Sigmoid colon (tissue), 7 donors: ENCODE results near the gene C11orf68. TPM values are rescaled to one million over a fixed set of nuclear protein-coding genes. Genes with fewer than 3 reads are reported as not detected.
A peak's percentile ranks its signal among the peaks of the same experiment; 100 is the strongest.

Source experiments
- DNase-seq: peaks from one replicate; pipeline ENCODE4 v3.0.0-alpha.2; 2019
- H3K27ac ChIP-seq, 4 donors: fragments of 200-600 bp; sonication (generic); one replicate each; pipeline ENCODE4 v1.5.1; 2016 to 2019; ENCODE audit warnings: mild to moderate bottlenecking in 1 of 4
- H3K27me3 ChIP-seq, 3 donors: fragments of 200-600 bp; sonication (generic); one replicate each; pipeline ENCODE4 v1.5.1; 2019; ENCODE audit warnings: mild to moderate bottlenecking in 1 of 3
- H3K36me3 ChIP-seq, 4 donors: fragments of 200-600 bp; sonication (generic); one replicate each; pipeline ENCODE4 v1.5.1; 2016 to 2019
- H3K4me1 ChIP-seq, 4 donors: fragments of 200-600 bp; sonication (generic); one replicate each; pipeline ENCODE4 v1.5.1; 2017 to 2019
- H3K4me3 ChIP-seq, 4 donors: fragments of 200-600 bp; sonication (generic); one replicate each; pipeline ENCODE4 v1.5.1; 2017 to 2019; ENCODE audit warnings: mild to moderate bottlenecking in 2 of 4, moderate library complexity in 1 of 4
- H3K9me3 ChIP-seq, 4 donors: fragments of 200-600 bp in 3 of 4; sonication (generic) in 3 of 4; one replicate each; pipeline versions ENCODE4 v1.5.1 to v1.6.1; 2013 to 2019
- EP300 ChIP-seq, 4 donors: sonication (generic); formaldehyde crosslinking; IDR thresholded peaks; one replicate each; pipeline ENCODE4 v1.6.1; 2017; ENCODE audit warnings: antibody characterized with exemption in 4 of 4
- POLR2A ChIP-seq, 2 donors: fragments of 450-650 bp; IDR thresholded peaks; one replicate each; pipeline ENCODE4 v1.6.1; 2016; ENCODE audit warnings: antibody characterized with exemption in 2 of 2, mild to moderate bottlenecking in 2 of 2, moderate library complexity in 2 of 2
- POLR2AphosphoS5 ChIP-seq, 4 donors: sonication (generic); formaldehyde crosslinking; IDR thresholded peaks; one replicate each; pipeline ENCODE4 v1.6.1; 2017; ENCODE audit warnings: antibody characterized with exemption in 4 of 4
- WGBS, 2 donors: extraction: QIAGEN DNeasy Blood & Tissue Kit; methylation state at CpG; one replicate each; pipeline ENCODE4 v1.1.7; 2013; 5-methylcytosine and 5-hydroxymethylcytosine counted together
- intact Hi-C: fragments of 100-400 bp; cut with DNase I; formaldehyde crosslinking; loops from one replicate; pipeline ENCODE4 v1.15.1; 2023
- polyA plus RNA-seq, 3 donors: library from polyadenylated mRNA; stranded (reverse); fragments of 200-250 nt; gene quantifications; one replicate each; pipeline ENCODE4 v1.2.3, GENCODE V29; 2013
- total RNA-seq, 4 donors: library from RNA; depleted of rRNA; stranded (reverse); fragments of >200 nt; gene quantifications; one replicate each; pipeline ENCODE4 v1.1.0, GENCODE V29; 2016
- TF ChIP-seq, protein P1 (sequence below), 4 experiments: fragments of 450-650 bp in 3 of 4; fragments of 200-600 bp in 1 of 4; IDR thresholded peaks; one replicate each; pipeline ENCODE4 v1.5.1; 2016 to 2019; ENCODE audit warnings: antibody characterized with exemption in 4 of 4, mild to moderate bottlenecking in 3 of 4, moderate library complexity in 2 of 4
- donor health status: healthy with polysubstance abuse.
- donor health status: Bipolar disorder and iron deficiency.
- donor health status: healthy.

C11orf68 gene
- total and polyA plus RNA-seq, 7 donors: 22.1 to 36.3 (median 24.0) TPM

DNA sequence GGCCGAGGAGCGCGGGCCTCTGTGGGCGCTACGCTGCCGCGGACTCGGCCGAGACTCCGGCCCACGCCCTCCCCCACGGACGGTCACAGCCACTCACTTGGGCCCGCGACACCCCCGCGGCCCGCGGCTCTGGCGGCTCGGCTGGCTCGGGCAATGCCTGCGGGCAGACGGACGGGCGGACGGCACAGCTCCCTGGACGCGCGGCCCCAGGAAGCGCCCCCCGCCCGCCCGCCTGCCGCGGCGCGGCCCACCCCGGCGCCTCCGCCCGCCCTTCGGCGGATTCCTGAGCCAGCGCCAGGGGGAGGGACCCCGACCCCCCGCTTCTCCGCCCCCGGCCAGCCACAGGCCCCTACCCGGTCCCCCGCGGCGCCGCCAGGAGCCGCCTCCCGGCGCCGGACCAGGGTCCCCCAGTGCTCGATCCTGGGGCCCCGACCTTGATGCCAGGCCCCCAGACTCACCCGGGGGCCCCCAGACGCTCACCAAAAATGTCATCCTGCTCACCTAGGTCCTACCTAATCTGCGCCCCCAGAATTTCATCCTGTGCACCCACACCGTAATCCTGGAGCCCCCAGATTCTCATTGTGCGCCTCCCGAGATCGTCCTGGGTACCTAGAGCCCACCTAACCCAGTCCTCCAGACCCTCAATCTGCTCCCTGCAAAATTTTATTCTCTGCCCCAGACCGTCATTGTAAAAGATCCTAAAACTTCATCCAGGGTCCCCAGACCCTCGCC, 46.1 kb downstream of the C11orf68 start, which contains the start of gene EFEMP2:
TSS of gene EFEMP2 (minus strand) at position 215 of the 732 bp plus-strand sequence. CDS start 446 bp downstream, outside the sequence.
- peak within 1 kb of the TSS; percentile 93 to 98 (median 96) for H3K27ac ChIP-seq
- intact Hi-C loops: no loop called here
- DNase-seq: peak; percentile 83
- H3K4me1 ChIP-seq: peaks cover 0 to 47% (median 31%) of the 10 kb centered on the region in 4 donors
- WGBS, 2 donors: 3 to 4% methylated on average over 69 of the region's 69 CpGs
- peak in 1 of 4 donors; percentile 47 for TF ChIP-seq POLR2AphosphoS5 (IDR thresholded peaks at IDR 0.05)
- no peak for TF ChIP-seq EP300 (IDR thresholded peaks at IDR 0.05)
- H3K36me3 ChIP-seq: peaks cover 0 to 27% (median 8%) of the 10 kb centered on the region in 4 donors
- no peaks in the 10 kb centered on the region for H3K9me3 ChIP-seq
- no peaks in the 10 kb centered on the region for H3K27me3 ChIP-seq
- peak within 1 kb of the TSS; percentile 45 to 81 (median 66) for H3K4me3 ChIP-seq

DNA sequence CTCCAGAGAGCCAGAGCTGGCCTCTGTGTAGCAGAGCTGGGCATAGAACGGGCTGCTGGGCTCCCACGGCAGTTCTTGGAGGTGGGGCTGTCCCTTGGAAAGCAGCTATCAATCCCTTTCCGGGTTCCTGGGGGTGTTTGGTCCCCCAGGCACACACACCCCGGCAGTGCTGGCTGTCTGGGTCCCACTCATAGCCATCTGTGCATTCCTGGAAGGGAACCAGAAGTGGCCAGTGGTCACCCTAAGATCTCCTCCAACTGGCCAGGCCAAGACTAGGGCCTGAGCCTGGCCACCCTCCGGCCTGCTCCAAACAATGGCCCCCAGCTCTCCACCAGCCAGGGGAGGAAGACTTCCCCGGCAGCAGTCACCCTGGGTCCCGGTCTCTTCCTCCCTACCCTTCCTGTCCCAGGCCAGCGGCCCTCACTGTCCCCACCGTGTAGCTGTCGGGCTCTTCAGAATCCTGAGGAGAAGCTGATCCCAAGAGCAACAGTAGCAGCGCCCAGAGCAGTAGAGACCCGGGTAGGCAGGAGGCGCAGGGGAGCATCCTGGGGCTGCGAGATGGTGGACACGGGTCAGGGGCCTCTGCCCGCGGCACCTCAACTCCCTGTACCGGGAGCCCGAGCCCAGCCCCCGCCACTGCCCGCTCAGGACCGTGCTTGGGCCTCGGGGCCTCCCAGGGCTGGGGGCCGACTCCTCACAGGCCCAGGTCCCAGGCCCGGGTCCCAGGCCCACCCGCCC, 46.9 kb downstream of the C11orf68 start:
- Histone ChIP-seq H3K4me3 (peak overlapping the region; percentile 45 to 81 (median 66)), H3K4me1 (peaks cover 0 to 51% (median 38%) of the 10 kb centered on the region in 4 donors), H3K27ac (peak overlapping the region; percentile 93 to 98 (median 96)), H3K27me3 (no peaks in the 10 kb centered on the region), H3K36me3 (peaks cover 5 to 35% (median 15%) of the 10 kb centered on the region in 4 donors), H3K9me3 (no peaks in the 10 kb centered on the region)
- TF ChIP-seq EP300 (IDR thresholded peaks at IDR 0.05) (no peak), POLR2AphosphoS5 (IDR thresholded peaks at IDR 0.05) (peak in 1 of 4 donors; percentile 4), POLR2A (IDR thresholded peaks at IDR 0.05) (no peak)
- TF ChIP-seq, protein P1, sequence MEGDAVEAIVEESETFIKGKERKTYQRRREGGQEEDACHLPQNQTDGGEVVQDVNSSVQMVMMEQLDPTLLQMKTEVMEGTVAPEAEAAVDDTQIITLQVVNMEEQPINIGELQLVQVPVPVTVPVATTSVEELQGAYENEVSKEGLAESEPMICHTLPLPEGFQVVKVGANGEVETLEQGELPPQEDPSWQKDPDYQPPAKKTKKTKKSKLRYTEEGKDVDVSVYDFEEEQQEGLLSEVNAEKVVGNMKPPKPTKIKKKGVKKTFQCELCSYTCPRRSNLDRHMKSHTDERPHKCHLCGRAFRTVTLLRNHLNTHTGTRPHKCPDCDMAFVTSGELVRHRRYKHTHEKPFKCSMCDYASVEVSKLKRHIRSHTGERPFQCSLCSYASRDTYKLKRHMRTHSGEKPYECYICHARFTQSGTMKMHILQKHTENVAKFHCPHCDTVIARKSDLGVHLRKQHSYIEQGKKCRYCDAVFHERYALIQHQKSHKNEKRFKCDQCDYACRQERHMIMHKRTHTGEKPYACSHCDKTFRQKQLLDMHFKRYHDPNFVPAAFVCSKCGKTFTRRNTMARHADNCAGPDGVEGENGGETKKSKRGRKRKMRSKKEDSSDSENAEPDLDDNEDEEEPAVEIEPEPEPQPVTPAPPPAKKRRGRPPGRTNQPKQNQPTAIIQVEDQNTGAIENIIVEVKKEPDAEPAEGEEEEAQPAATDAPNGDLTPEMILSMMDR (IDR thresholded peaks at IDR 0.05): peak in 1 of 4 experiments; percentile 16
- 64 to 66% methylated on average over 26 of the region's 26 CpGs for WGBS, 2 donors
- intact Hi-C loops: no loop called here
- DNase-seq: peak; percentile 78

- H3K9me3 ChIP-seq: no peaks in the 10 kb centered on the region
- TF ChIP-seq, protein P1 (IDR thresholded peaks at IDR 0.05): no peak
- peak in 1 of 4 donors; percentile 5 for TF ChIP-seq POLR2AphosphoS5 (IDR thresholded peaks at IDR 0.05)
- intact Hi-C loops: no loop called here
- DNase-seq: peak; percentile 71
- WGBS, 2 donors: 64 to 67% methylated on average over 24 of the region's 24 CpGs
- H3K27ac ChIP-seq: peak overlapping the region; percentile 93 to 98 (median 96)
- no peaks in the 10 kb centered on the region for H3K27me3 ChIP-seq
- H3K4me3 ChIP-seq: peak overlapping the region in 3 of 4 donors; percentile 64 to 81 (median 69)
- peaks cover 0 to 51% (median 38%) of the 10 kb centered on the region in 4 donors for H3K4me1 ChIP-seq
- H3K36me3 ChIP-seq: peaks cover 9 to 45% (median 18%) of the 10 kb centered on the region in 4 donors
These were observed 47.9 kb downstream of the C11orf68 start for GRCh38 chr11:65870706-65871681.

DNA sequence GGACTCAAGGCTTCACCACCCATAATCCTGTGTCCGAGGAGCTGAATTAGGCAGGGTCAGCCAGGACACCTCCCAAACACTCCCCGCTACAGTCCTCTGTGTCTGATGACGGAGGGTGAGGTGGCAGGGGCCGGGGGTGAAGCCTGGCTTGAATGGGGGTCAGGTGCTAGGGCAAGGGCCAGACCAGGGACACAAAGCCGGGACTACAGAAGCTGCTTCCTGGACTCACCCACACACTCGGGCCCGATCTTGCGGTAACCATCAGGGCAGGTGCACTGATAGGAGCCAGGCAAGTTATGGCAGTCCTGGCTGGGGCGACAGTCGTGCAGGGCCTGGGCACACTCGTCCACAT, 48.6 kb downstream of the C11orf68 start:
- WGBS, 2 donors: 70 to 76% methylated on average over 11 of the region's 11 CpGs
- Histone ChIP-seq H3K27ac (peak overlapping the region; percentile 93 to 98 (median 96)), H3K4me1 (peaks cover 0 to 51% (median 38%) of the 10 kb centered on the region in 4 donors), H3K27me3 (no peaks in the 10 kb centered on the region), H3K36me3 (peaks cover 9 to 52% (median 25%) of the 10 kb centered on the region in 4 donors), H3K9me3 (no peaks in the 10 kb centered on the region), H3K4me3 (no peak overlapping the region)
- TF ChIP-seq, protein P1 (IDR thresholded peaks at IDR 0.05): no peak
- TF ChIP-seq POLR2A (IDR thresholded peaks at IDR 0.05) (no peak), POLR2AphosphoS5 (IDR thresholded peaks at IDR 0.05) (peak in 1 of 4 donors; percentile 3), EP300 (IDR thresholded peaks at IDR 0.05) (no peak)
- no peak for DNase-seq
- intact Hi-C loops: no loop called here
